Measurements from ENCODE around the gene ANKHD1. TPM values are rescaled to one million over a fixed set of nuclear protein-coding genes. Genes with fewer than 3 reads are reported as not detected.

The ANKHD1 gene
- total RNA-seq, 1 experiment from 2014 or later: 113 TPM

GRCh38 chr5:140509898-140510297, 108.3 kb downstream of the ANKHD1 start:
- DNase-seq (ENCODE audit: low spot score) (no peak), ATAC-seq (no peak)
- H3K9me3 Mint-ChIP-seq: no peaks in the 10 kb centered on the region
- H3K27ac Mint-ChIP-seq: no peak overlapping the region
- POLR2A ChIA-PET: no interaction called here
- peaks cover 67% of the 10 kb centered on the region for H3K36me3 Mint-ChIP-seq
- no peaks in the 10 kb centered on the region for H3K4me1 Mint-ChIP-seq
- no peaks in the 10 kb centered on the region for H3K27me3 Mint-ChIP-seq (ENCODE audit: low read depth)
- CTCF ChIA-PET: interaction anchor here (1.3 kb wide), 1 partner anchor 137 kb away, joined by 3 read pairs; no protein-coding TSS in a partner anchor
- no peak overlapping the region for H3K4me3 Mint-ChIP-seq
- TF ChIP-seq RORB (CRISPR knock-in tag; IDR thresholded peaks at IDR 0.05) (no peak), JUN (CRISPR knock-in tag; IDR thresholded peaks at IDR 0.05) (no peak), ZSCAN18 (CRISPR knock-in tag; IDR thresholded peaks at IDR 0.05) (no peak), ZNF532 (CRISPR knock-in tag; IDR thresholded peaks at IDR 0.05; ENCODE audit: borderline replicate concordance) (no peak), ZNF317 (CRISPR knock-in tag; IDR thresholded peaks at IDR 0.05; ENCODE audit: borderline replicate concordance, low read depth) (no peak), JAZF1 (CRISPR knock-in tag; IDR thresholded peaks at IDR 0.05) (no peak), MLX (CRISPR knock-in tag; IDR thresholded peaks at IDR 0.05) (no peak), PRDM15 (CRISPR knock-in tag; IDR thresholded peaks at IDR 0.05) (no peak), PRRX2 (CRISPR knock-in tag; IDR thresholded peaks at IDR 0.05) (no peak), CREB1 (CRISPR knock-in tag; IDR thresholded peaks at IDR 0.05) (no peak), NR1H2 (CRISPR knock-in tag; IDR thresholded peaks at IDR 0.05) (no peak), ZNF121 (CRISPR knock-in tag; IDR thresholded peaks at IDR 0.05) (no peak)

GRCh38 chr5:140513124-140513523, 111.5 kb downstream of the ANKHD1 start:
- H3K4me3 Mint-ChIP-seq: no peak overlapping the region
- no peaks in the 10 kb centered on the region for H3K4me1 Mint-ChIP-seq
- CTCF ChIA-PET: no interaction called here
- H3K36me3 Mint-ChIP-seq: peaks cover 57% of the 10 kb centered on the region
- H3K27ac Mint-ChIP-seq: no peak overlapping the region
- no peaks in the 10 kb centered on the region for H3K27me3 Mint-ChIP-seq (ENCODE audit: low read depth)
- DNase-seq (ENCODE audit: low spot score) (no peak), ATAC-seq (no peak)
- POLR2A ChIA-PET: interaction anchor here (0.7 kb wide), 1 partner anchor 35 kb away, joined by 3 read pairs; no protein-coding TSS in a partner anchor
- H3K9me3 Mint-ChIP-seq: no peaks in the 10 kb centered on the region
- TF ChIP-seq ZNF232 (CRISPR knock-in tag; IDR thresholded peaks at IDR 0.05) (no peak), EMX1 (CRISPR knock-in tag; IDR thresholded peaks at IDR 0.05) (no peak), E2F4 (CRISPR knock-in tag; IDR thresholded peaks at IDR 0.05; ENCODE audit: borderline replicate concordance, low read depth) (no peak), ZMAT4 (CRISPR knock-in tag; IDR thresholded peaks at IDR 0.05) (no peak), GTF2I (CRISPR knock-in tag; conservative IDR thresholded peaks at IDR 0.05) (no peak), PREB (CRISPR knock-in tag; IDR thresholded peaks at IDR 0.05; ENCODE audit: borderline replicate concordance) (no peak), E2F1 (CRISPR knock-in tag; IDR thresholded peaks at IDR 0.05) (no peak), ELF4 (CRISPR knock-in tag; IDR thresholded peaks at IDR 0.05; ENCODE audit: low read depth) (no peak), ZBTB43 (CRISPR knock-in tag; IDR thresholded peaks at IDR 0.05) (no peak)
